DND-41 (cell line): ENCODE data around the gene CROCC.
"Not testable (repeated sequence)": the region's sequence is repeated elsewhere in the genome, so short reads cannot be mapped to it uniquely, and the experiment has no call there.

Experiments
- ATAC-seq: fragments of 200-7000 bp; cut with Tn5 transposase; 3 replicates; pipeline ENCODE4 v1.9.1; 2021; ENCODE audit warnings: low read depth; ENCODE audit not compliant: insufficient read depth
- DNase-seq: peaks from one replicate; pipeline ENCODE4 v3.0.0-alpha.2; 2020
- H2AFZ ChIP-seq: 2 replicates; pipeline ENCODE4 v1.6.0; 2012; ENCODE audit warnings: low read depth, low read length
- H3K27ac ChIP-seq: 2 replicates; pipeline ENCODE4 v1.5.1; 2012; ENCODE audit warnings: low read length, inconsistent platforms
- H3K27me3 ChIP-seq: fragments of 200-600 bp; sonication (generic); 2 replicates; pipeline ENCODE4 v1.6.0; 2012; ENCODE audit warnings: low read length, mild to moderate bottlenecking, inconsistent platforms; ENCODE audit not compliant: insufficient read depth, poor library complexity
- H3K36me3 ChIP-seq: 2 replicates; pipeline ENCODE4 v1.5.1; 2012; ENCODE audit warnings: low read length, inconsistent platforms; ENCODE audit not compliant: insufficient read depth
- H3K4me1 ChIP-seq: 2 replicates; pipeline ENCODE4 v1.5.1; 2012; ENCODE audit warnings: mild to moderate bottlenecking, low read length; ENCODE audit not compliant: insufficient read depth
- H3K4me2 ChIP-seq: 2 replicates; pipeline ENCODE4 v1.6.0; 2012; ENCODE audit warnings: mild to moderate bottlenecking, moderate library complexity, low read length, inconsistent platforms; ENCODE audit not compliant: insufficient read depth
- H3K4me3 ChIP-seq, 2 experiments: fragments of 200-600 bp in 1 of 2; shearing (Covaris generic) in 1 of 2; 2 replicates each; pipeline ENCODE4 v1.5.1; 2012 to 2016; ENCODE audit warnings: inconsistent platforms in 2 of 2, low read length in 2 of 2, mild to moderate bottlenecking in 2 of 2, low read depth in 1 of 2, moderate library complexity in 1 of 2
- H3K79me2 ChIP-seq: 2 replicates; pipeline ENCODE4 v1.6.0; 2012; ENCODE audit warnings: low read length, inconsistent platforms; ENCODE audit not compliant: insufficient read depth
- H3K9ac ChIP-seq: 2 replicates; pipeline ENCODE4 v1.6.0; 2012; ENCODE audit warnings: low read depth, mild to moderate bottlenecking, inconsistent platforms, low read length, moderate library complexity
- H3K9me3 ChIP-seq: 2 replicates; pipeline ENCODE4 v1.5.1; 2012; ENCODE audit warnings: low read length, moderate library complexity, mild to moderate bottlenecking, inconsistent platforms; ENCODE audit not compliant: insufficient read depth, severe bottlenecking
- H4K20me1 ChIP-seq: 2 replicates; pipeline ENCODE4 v1.6.0; 2012; ENCODE audit warnings: low read length; ENCODE audit not compliant: insufficient read depth
- CTCF ChIP-seq: IDR thresholded peaks from 2 replicates; pipeline ENCODE4 v1.5.1; 2012; ENCODE audit warnings: borderline replicate concordance, low read length, moderate library complexity, mild to moderate bottlenecking; ENCODE audit not compliant: poor library complexity, severe bottlenecking; ENCODE audit errors: extremely low read depth
- EZH2 ChIP-seq: IDR thresholded peaks from 3 replicates; pipeline ENCODE4 v1.6.1; 2012; ENCODE audit warnings: borderline replicate concordance, low read depth, mild to moderate bottlenecking, moderate library complexity, low read length, inconsistent platforms; ENCODE audit not compliant: severe bottlenecking

CROCC gene

GRCh38 chr1:16882986-16883385, 38.7 kb upstream of the CROCC start:
- DNase-seq (no peak), ATAC-seq (no peak)
- Histone ChIP-seq H3K4me2 (no peak overlapping the region), H3K79me2 (no peaks in the 10 kb centered on the region), H3K36me3 (no peaks in the 10 kb centered on the region), H3K27me3 (peaks cover 24% of the 10 kb centered on the region), H3K4me3 (no peak overlapping the region), H4K20me1 (no peaks in the 10 kb centered on the region), H2AFZ (no peak overlapping the region), H3K9ac (no peak overlapping the region), H3K27ac (no peak overlapping the region), H3K9me3 (no peaks in the 10 kb centered on the region), H3K4me1 (no peaks in the 10 kb centered on the region)
- TF ChIP-seq CTCF (no peak), EZH2 (no peak)

GRCh38 chr1:16884487-16884886, 37.2 kb upstream of the CROCC start:
- H3K36me3 ChIP-seq, H2AFZ ChIP-seq, H3K9me3 ChIP-seq, H3K4me2 ChIP-seq, ATAC-seq, H3K9ac ChIP-seq, H3K4me3 ChIP-seq, H3K4me1 ChIP-seq, H3K27ac ChIP-seq, DNase-seq, H3K79me2 ChIP-seq, H4K20me1 ChIP-seq: not testable (repeated sequence)
- H3K27me3 ChIP-seq, result peaks cover 34% of the 10 kb centered on the region

- H3K27me3 ChIP-seq, result peaks cover 46% of the 10 kb centered on the region
- ATAC-seq (no peak), DNase-seq (no peak)
- no peaks in the 10 kb centered on the region for H3K4me1 ChIP-seq
- H3K4me3 ChIP-seq, result no peak overlapping the region
- no peak overlapping the region for H2AFZ ChIP-seq
- H3K4me2 ChIP-seq, result no peak overlapping the region
- no peak overlapping the region for H3K27ac ChIP-seq
- TF ChIP-seq CTCF (no peak), EZH2 (no peak)
- H3K36me3 ChIP-seq, result no peaks in the 10 kb centered on the region
- no peak overlapping the region for H3K9ac ChIP-seq
- no peaks in the 10 kb centered on the region for H3K79me2 ChIP-seq
- no peaks in the 10 kb centered on the region for H4K20me1 ChIP-seq
- H3K9me3 ChIP-seq, result no peaks in the 10 kb centered on the region
Measured at GRCh38 chr1:16886860-16887605, 34.7 kb upstream of the CROCC start.

GRCh38 chr1:16888860-16889816, 32.6 kb upstream of the CROCC start:
- no peak for ATAC-seq
- no peaks in the 10 kb centered on the region for H3K36me3 ChIP-seq
- H3K4me3 ChIP-seq, result no peak overlapping the region
- no peaks in the 10 kb centered on the region for H3K4me1 ChIP-seq
- H3K9me3 ChIP-seq, result no peaks in the 10 kb centered on the region
- TF ChIP-seq EZH2 (no peak), CTCF (no peak)
- no peak for DNase-seq
- H4K20me1 ChIP-seq, result no peaks in the 10 kb centered on the region
- no peak overlapping the region for H2AFZ ChIP-seq
- no peaks in the 10 kb centered on the region for H3K79me2 ChIP-seq
- H3K4me2 ChIP-seq, result no peak overlapping the region
- H3K27ac ChIP-seq, result no peak overlapping the region
- no peak overlapping the region for H3K9ac ChIP-seq
- H3K27me3 ChIP-seq, result peaks cover 39% of the 10 kb centered on the region

GRCh38 chr1:16890539-16891021, 31.2 kb upstream of the CROCC start:
- not testable (repeated sequence) for H3K4me2 ChIP-seq, ATAC-seq, H3K79me2 ChIP-seq, H3K36me3 ChIP-seq, H4K20me1 ChIP-seq, DNase-seq, H3K4me1 ChIP-seq, H2AFZ ChIP-seq, H3K4me3 ChIP-seq, H3K9me3 ChIP-seq, H3K9ac ChIP-seq, H3K27ac ChIP-seq
- peaks cover 30% of the 10 kb centered on the region for H3K27me3 ChIP-seq
